Sigmoid colon (tissue), 7 donors: ENCODE data around the gene ITGA11. TPM values are rescaled to one million over a fixed set of nuclear protein-coding genes. Genes with fewer than 3 reads are reported as not detected.

Experiments
- DNase-seq: peaks from one replicate; pipeline ENCODE4 v3.0.0-alpha.2; 2019
- H3K27ac ChIP-seq, 4 donors: fragments of 200-600 bp; sonication (generic); one replicate each; pipeline ENCODE4 v1.5.1; 2016 to 2019; ENCODE audit warnings: mild to moderate bottlenecking in 1 of 4
- H3K27me3 ChIP-seq, 3 donors: fragments of 200-600 bp; sonication (generic); one replicate each; pipeline ENCODE4 v1.5.1; 2019; ENCODE audit warnings: mild to moderate bottlenecking in 1 of 3
- H3K36me3 ChIP-seq, 4 donors: fragments of 200-600 bp; sonication (generic); one replicate each; pipeline ENCODE4 v1.5.1; 2016 to 2019
- H3K4me1 ChIP-seq, 4 donors: fragments of 200-600 bp; sonication (generic); one replicate each; pipeline ENCODE4 v1.5.1; 2017 to 2019
- H3K4me3 ChIP-seq, 4 donors: fragments of 200-600 bp; sonication (generic); one replicate each; pipeline ENCODE4 v1.5.1; 2017 to 2019; ENCODE audit warnings: mild to moderate bottlenecking in 2 of 4, moderate library complexity in 1 of 4
- H3K9me3 ChIP-seq, 4 donors: fragments of 200-600 bp in 3 of 4; sonication (generic) in 3 of 4; one replicate each; pipeline versions ENCODE4 v1.5.1 to v1.6.1; 2013 to 2019
- EP300 ChIP-seq, 4 donors: sonication (generic); formaldehyde crosslinking; IDR thresholded peaks; one replicate each; pipeline ENCODE4 v1.6.1; 2017; ENCODE audit warnings: antibody characterized with exemption in 4 of 4
- POLR2A ChIP-seq, 2 donors: fragments of 450-650 bp; IDR thresholded peaks; one replicate each; pipeline ENCODE4 v1.6.1; 2016; ENCODE audit warnings: antibody characterized with exemption in 2 of 2, mild to moderate bottlenecking in 2 of 2, moderate library complexity in 2 of 2
- POLR2AphosphoS5 ChIP-seq, 4 donors: sonication (generic); formaldehyde crosslinking; IDR thresholded peaks; one replicate each; pipeline ENCODE4 v1.6.1; 2017; ENCODE audit warnings: antibody characterized with exemption in 4 of 4
- WGBS, 2 donors: extraction: QIAGEN DNeasy Blood & Tissue Kit; methylation state at CpG; one replicate each; pipeline ENCODE4 v1.1.7; 2013; 5-methylcytosine and 5-hydroxymethylcytosine counted together
- intact Hi-C: fragments of 100-400 bp; cut with DNase I; formaldehyde crosslinking; loops from one replicate; pipeline ENCODE4 v1.15.1; 2023
- polyA plus RNA-seq, 3 donors: library from polyadenylated mRNA; stranded (reverse); fragments of 200-250 nt; gene quantifications; one replicate each; pipeline ENCODE4 v1.2.3, GENCODE V29; 2013
- total RNA-seq, 4 donors: library from RNA; depleted of rRNA; stranded (reverse); fragments of >200 nt; gene quantifications; one replicate each; pipeline ENCODE4 v1.1.0, GENCODE V29; 2016
- TF ChIP-seq, protein P1 (sequence below), 4 experiments: fragments of 450-650 bp in 3 of 4; fragments of 200-600 bp in 1 of 4; IDR thresholded peaks; one replicate each; pipeline ENCODE4 v1.5.1; 2016 to 2019; ENCODE audit warnings: antibody characterized with exemption in 4 of 4, mild to moderate bottlenecking in 3 of 4, moderate library complexity in 2 of 4
- donor health status: healthy with polysubstance abuse.
- donor health status: Bipolar disorder and iron deficiency.
- donor health status: healthy.

The ITGA11 gene
- total and polyA plus RNA-seq, 7 donors = 0.71 to 6.1 (median 1.2) TPM

DNA sequence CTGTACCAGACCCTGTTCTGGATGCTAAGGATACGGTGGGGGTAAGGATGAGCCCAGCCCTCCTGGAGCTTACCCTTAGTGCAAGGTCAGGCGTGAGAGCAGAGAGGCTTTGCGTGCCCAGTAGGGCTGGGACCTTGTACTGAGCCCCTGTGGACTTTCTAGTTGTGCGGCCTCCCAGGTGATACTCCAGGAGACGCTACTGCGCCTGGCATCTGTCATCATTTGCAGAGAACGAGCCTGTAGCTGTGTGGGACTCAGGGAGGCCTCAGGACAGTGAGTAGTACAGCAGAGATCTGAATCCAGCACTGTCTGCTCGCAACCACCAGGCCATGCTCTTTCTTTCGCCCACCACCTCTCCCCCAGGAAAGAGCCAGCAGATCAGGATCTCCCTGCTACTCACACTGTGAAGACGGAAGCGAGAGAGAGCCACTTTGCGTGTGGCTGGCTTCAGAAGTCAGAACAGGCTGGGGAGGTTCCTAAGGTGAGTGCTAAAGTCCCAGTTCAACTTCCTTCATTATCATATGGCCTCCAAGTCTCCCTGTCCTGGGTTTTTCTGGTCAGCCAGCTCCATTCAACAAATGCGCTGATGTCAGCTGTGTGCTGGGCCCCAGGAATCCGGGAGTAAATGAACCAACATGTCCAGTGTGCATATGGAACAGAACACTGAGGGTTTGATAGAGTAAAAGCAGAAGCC is 38.2 kb upstream of the ITGA11 start:
- intact Hi-C loops = no loop called here
- Histone ChIP-seq H3K27ac (peak overlapping the region in 1 of 4 donors; percentile 11), H3K9me3 (no peaks in the 10 kb centered on the region), H3K36me3 (no peaks in the 10 kb centered on the region), H3K27me3 (no peaks in the 10 kb centered on the region), H3K4me1 (peaks cover 0 to 15% (median 12%) of the 10 kb centered on the region in 4 donors), H3K4me3 (no peak overlapping the region)
- TF ChIP-seq POLR2AphosphoS5 (IDR thresholded peaks at IDR 0.05) (no peak), POLR2A (IDR thresholded peaks at IDR 0.05) (no peak), EP300 (IDR thresholded peaks at IDR 0.05) (no peak)
- TF ChIP-seq, protein P1, sequence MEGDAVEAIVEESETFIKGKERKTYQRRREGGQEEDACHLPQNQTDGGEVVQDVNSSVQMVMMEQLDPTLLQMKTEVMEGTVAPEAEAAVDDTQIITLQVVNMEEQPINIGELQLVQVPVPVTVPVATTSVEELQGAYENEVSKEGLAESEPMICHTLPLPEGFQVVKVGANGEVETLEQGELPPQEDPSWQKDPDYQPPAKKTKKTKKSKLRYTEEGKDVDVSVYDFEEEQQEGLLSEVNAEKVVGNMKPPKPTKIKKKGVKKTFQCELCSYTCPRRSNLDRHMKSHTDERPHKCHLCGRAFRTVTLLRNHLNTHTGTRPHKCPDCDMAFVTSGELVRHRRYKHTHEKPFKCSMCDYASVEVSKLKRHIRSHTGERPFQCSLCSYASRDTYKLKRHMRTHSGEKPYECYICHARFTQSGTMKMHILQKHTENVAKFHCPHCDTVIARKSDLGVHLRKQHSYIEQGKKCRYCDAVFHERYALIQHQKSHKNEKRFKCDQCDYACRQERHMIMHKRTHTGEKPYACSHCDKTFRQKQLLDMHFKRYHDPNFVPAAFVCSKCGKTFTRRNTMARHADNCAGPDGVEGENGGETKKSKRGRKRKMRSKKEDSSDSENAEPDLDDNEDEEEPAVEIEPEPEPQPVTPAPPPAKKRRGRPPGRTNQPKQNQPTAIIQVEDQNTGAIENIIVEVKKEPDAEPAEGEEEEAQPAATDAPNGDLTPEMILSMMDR (IDR thresholded peaks at IDR 0.05) = no peak
- WGBS, 2 donors = 79 to 85% methylated on average over 14 of the region's 14 CpGs
- DNase-seq = no peak

DNA sequence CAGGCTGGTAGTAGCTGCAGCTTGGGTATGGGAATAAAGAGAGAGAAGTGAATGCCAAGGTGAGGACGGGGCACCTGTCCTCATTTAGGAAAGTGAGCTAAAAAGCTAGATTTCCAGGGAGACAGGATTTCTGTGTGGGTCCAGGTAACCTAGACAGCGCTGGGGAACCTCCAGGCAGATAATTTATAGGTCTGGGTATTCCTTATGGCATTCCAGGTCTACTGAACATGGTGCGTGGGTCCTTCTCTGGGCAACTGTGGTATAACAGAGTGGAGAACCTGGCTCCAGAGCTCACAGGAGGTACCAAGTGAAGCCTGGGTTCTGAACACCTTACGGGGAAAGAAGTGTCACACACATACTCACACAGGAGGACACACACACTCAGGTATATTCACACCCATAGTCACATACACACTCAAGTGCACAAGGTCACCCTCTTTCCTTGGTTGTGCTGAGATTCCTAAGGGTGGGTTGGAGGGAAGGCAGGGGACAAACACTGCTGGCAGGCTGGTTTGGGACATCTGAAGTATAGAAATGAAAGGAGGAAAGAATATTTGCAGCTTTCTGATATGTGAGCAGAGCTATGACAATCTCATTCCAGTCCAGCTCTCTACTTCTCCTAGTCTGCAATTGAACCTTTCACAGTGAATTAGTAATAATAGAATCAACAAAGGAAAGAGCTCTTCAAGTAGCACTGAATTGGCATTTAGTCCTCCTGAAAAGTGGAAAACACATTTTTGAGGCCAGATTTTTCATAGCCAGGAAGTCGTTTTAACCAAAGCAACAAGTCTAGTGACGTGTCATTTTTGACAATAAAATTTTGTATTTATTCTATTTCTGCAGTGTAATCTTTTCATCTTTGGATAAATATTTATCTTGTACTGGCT is 37.4 kb upstream of the ITGA11 start:
- no peaks in the 10 kb centered on the region for H3K36me3 ChIP-seq
- H3K4me1 ChIP-seq = peaks cover 0 to 15% (median 12%) of the 10 kb centered on the region in 4 donors
- no peak overlapping the region for H3K4me3 ChIP-seq
- no peak overlapping the region for H3K27ac ChIP-seq
- no peak for DNase-seq
- TF ChIP-seq, protein P1 (IDR thresholded peaks at IDR 0.05) = no peak
- TF ChIP-seq POLR2A (IDR thresholded peaks at IDR 0.05) (no peak), POLR2AphosphoS5 (IDR thresholded peaks at IDR 0.05) (no peak), EP300 (IDR thresholded peaks at IDR 0.05) (no peak)
- no peaks in the 10 kb centered on the region for H3K9me3 ChIP-seq
- 74 to 76% methylated on average over 6 of the region's 6 CpGs for WGBS, 2 donors
- intact Hi-C loops = no loop called here
- no peaks in the 10 kb centered on the region for H3K27me3 ChIP-seq

DNA sequence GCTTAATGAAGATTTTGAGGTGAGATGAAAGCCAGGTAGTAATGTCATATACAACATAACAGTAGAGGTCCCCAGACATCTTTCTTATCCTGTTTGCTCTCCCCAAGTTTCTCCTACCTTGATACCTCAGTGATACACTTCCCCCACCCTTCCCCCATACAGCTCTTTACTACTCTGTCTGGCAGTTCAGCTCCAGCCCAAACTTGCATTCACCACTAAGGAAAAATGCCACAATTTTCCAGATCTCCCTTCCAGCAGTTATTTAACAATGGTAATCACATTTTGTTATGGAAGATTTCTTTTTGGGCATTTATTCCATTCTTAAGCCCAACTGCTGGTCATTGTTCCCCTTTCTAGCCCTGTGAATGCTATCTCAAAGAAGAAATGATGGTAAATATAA is 34.9 kb upstream of the ITGA11 start:
- TF ChIP-seq POLR2A (IDR thresholded peaks at IDR 0.05) = no peak
- no peak for TF ChIP-seq POLR2AphosphoS5 (IDR thresholded peaks at IDR 0.05)
- TF ChIP-seq, protein P1 (IDR thresholded peaks at IDR 0.05) = no peak
- no peak for TF ChIP-seq EP300 (IDR thresholded peaks at IDR 0.05)
- Histone ChIP-seq H3K9me3 (no peaks in the 10 kb centered on the region), H3K4me3 (no peak overlapping the region), H3K27me3 (no peaks in the 10 kb centered on the region), H3K4me1 (peaks cover 0 to 15% (median 12%) of the 10 kb centered on the region in 4 donors), H3K36me3 (no peaks in the 10 kb centered on the region), H3K27ac (no peak overlapping the region)
- intact Hi-C loops = no loop called here
- no peak for DNase-seq

DNA sequence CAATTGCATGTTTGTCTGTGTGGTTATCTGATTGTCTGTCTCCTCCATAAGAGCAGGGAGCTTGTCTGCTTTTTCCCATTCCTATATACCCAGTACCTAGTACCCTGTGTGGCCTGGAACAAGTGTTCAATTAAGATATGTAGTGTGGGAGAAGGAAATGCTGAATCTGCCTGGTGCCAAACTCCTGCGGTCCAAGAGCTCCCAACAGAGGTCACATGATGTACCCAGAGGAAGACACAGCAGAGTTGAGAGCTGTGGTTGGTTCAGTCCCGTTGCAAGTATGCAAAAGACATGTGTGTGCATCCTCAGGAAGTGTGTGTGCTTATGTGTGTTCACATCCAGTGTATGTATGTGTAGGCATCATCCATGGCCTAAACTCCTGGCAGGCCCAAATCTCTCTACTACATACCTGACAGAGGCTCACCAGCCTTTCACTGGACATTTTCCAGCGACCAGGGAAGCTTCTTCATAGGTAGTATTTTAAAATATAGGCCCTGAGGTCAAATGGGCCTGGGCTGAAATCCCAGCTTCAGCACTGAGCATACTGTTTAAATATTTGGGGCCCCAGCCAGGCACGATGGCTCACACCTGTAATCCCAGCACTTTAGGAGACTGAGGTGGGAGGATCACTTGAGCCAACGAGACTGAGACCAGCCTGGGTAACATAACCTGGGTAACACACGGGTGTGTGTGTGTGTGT is 34.0 kb upstream of the ITGA11 start:
- Histone ChIP-seq H3K4me3 (no peak overlapping the region), H3K36me3 (no peaks in the 10 kb centered on the region), H3K27ac (no peak overlapping the region), H3K9me3 (no peaks in the 10 kb centered on the region), H3K27me3 (no peaks in the 10 kb centered on the region), H3K4me1 (peaks cover 0 to 15% (median 12%) of the 10 kb centered on the region in 4 donors)
- intact Hi-C loops = no loop called here
- WGBS, 2 donors = 71 to 74% methylated on average over 6 of the region's 6 CpGs
- TF ChIP-seq POLR2A (IDR thresholded peaks at IDR 0.05) = no peak
- TF ChIP-seq EP300 (IDR thresholded peaks at IDR 0.05) = no peak
- TF ChIP-seq POLR2AphosphoS5 (IDR thresholded peaks at IDR 0.05) = no peak
- no peak for DNase-seq
